A549 treated with GW870086 at 1 μM for 4 hours (cell line): ENCODE data around the gene P2RY12. TPM values are rescaled to one million over a fixed set of nuclear protein-coding genes. Genes with fewer than 3 reads are reported as not detected.

Experiments
- total RNA-seq: library from RNA; stranded (reverse); fragments of 200-300 nt; extraction: Qiagen RNA extraction; gene quantifications from 5 replicates; pipeline ENCODE4 v1.2.3, GENCODE V29; 2022; ENCODE audit warnings: low read depth

Gene P2RY12
- total RNA-seq, result not detected in 5 replicates

GRCh38 chr3:151384741-151385174, at the start of gene P2RY12:
P2RY12 (minus strand) TSS chr3:151384753; CDS start chr3:151338845, 45,908 bp downstream.

GRCh38 chr3:151329363-151329762, 55.2 kb downstream of the P2RY12 start, which contains the start of gene P2RY13:
P2RY13 (minus strand) TSS chr3:151329549; CDS start chr3:151329528, 21 bp downstream.

GRCh38 chr3:151316267-151316991, 68.1 kb downstream of the P2RY12 start, which contains the start of gene GPR87:
GPR87 (minus strand) TSS chr3:151316820; CDS start chr3:151300100, 16,720 bp downstream.

Other genes starting within 250 kb of the P2RY12 start
- not detected in 5 replicates for gene GPR171, start 181.5 kb downstream of the P2RY12 start, total RNA-seq
- gene P2RY14, start 106.2 kb downstream of the P2RY12 start, total RNA-seq, result not detected in 5 replicates
- gene GPR87, start 67.9 kb downstream of the P2RY12 start, total RNA-seq, result 2.1 to 2.5 TPM (median 2.3 TPM) in 5 replicates
- not detected in 5 replicates for gene P2RY13, start 55.2 kb downstream of the P2RY12 start, total RNA-seq
- 0.37 to 0.66 TPM (median 0.49 TPM) in 5 replicates for gene IGSF10, start 76.3 kb upstream of the P2RY12 start, total RNA-seq